IMR-90 (cell line): Measurements from ENCODE around the gene GPR157. TPM values are rescaled to one million over a fixed set of nuclear protein-coding genes. Genes with fewer than 3 reads are reported as not detected.

Experiments used
- ATAC-seq: fragments of 200-7000 bp; cut with Tn5 transposase; 2 replicates; pipeline ENCODE4 v1.9.1; 2020; ENCODE audit warnings: low read depth, mild to moderate bottlenecking, moderate library complexity
- BruUV-seq: library from RNA; stranded (reverse); fragments of 400-500 nt; replicated peaks from 2 replicates; lab custom pipeline; 2021; lab: Mats Ljungman, UMichigan
- CTCF ChIA-PET: fragments of 300-600 bp; formaldehyde crosslinking; extraction: SDS; loops from one replicate; lab custom pipeline; 2021; ENCODE audit warnings: antibody characterized with exemption; lab: Yijun Ruan, JAX
- POLR2A ChIA-PET: fragments of 300-600 bp; sonication (Branson Sonifier 250); formaldehyde crosslinking; loops from one replicate; lab custom pipeline; 2022; ENCODE audit warnings: antibody characterized with exemption; ENCODE audit not compliant: unreplicated experiment; lab: Charles Lee
- DNase-seq: peaks from one replicate; pipeline ENCODE4 v3.0.0; 2013
- H2AFZ ChIP-seq: replicated peaks from 2 replicates; pipeline ENCODE3; 2013; ENCODE audit warnings: low read length, mild to moderate bottlenecking; ENCODE audit not compliant: poor library complexity
- H2AK5ac ChIP-seq: 2 replicates; pipeline ENCODE4 v1.6.1; 2013; ENCODE audit warnings: low read depth, low read length, inconsistent platforms
- H2AK9ac ChIP-seq: replicated peaks from 2 replicates; pipeline ENCODE3; 2013; ENCODE audit warnings: mild to moderate bottlenecking, low read depth, low read length, moderate library complexity; ENCODE audit not compliant: poor library complexity
- H2BK120ac ChIP-seq: 2 replicates; pipeline ENCODE4 v1.6.1; 2013; ENCODE audit warnings: low read depth, low read length, inconsistent platforms
- H2BK15ac ChIP-seq: 3 replicates; pipeline ENCODE4 v1.6.1; 2013; ENCODE audit warnings: low read depth, low read length, inconsistent platforms
- H2BK20ac ChIP-seq: 2 replicates; pipeline ENCODE4 v1.6.1; 2013; ENCODE audit warnings: low read depth, mild to moderate bottlenecking, inconsistent platforms, low read length, moderate library complexity
- H2BK5ac ChIP-seq: 2 replicates; pipeline ENCODE4 v1.6.1; 2013; ENCODE audit warnings: mild to moderate bottlenecking, low read depth, low read length, inconsistent platforms; ENCODE audit not compliant: poor library complexity, severe bottlenecking
- H3K14ac ChIP-seq: replicated peaks from 2 replicates; pipeline ENCODE4 v1.6.1; 2013; ENCODE audit warnings: low read depth, low read length, inconsistent platforms
- H3K18ac ChIP-seq: 2 replicates; pipeline ENCODE4 v1.6.1; 2013; ENCODE audit warnings: low read depth, low read length, control low read depth
- H3K23ac ChIP-seq: 2 replicates; pipeline ENCODE4 v1.6.1; 2013; ENCODE audit warnings: low read depth, low read length, inconsistent platforms
- H3K27ac ChIP-seq: 2 replicates; pipeline ENCODE4 v1.5.1; 2013; ENCODE audit warnings: mild to moderate bottlenecking, control low read depth, low read length; ENCODE audit not compliant: insufficient read depth
- H3K27me3 ChIP-seq: 2 replicates; pipeline ENCODE4 v1.6.1; 2013; ENCODE audit warnings: low read length; ENCODE audit not compliant: control insufficient read depth, insufficient read depth
- H3K36me3 ChIP-seq: 2 replicates; pipeline ENCODE4 v1.6.1; 2013; ENCODE audit warnings: low read length, mixed read lengths; ENCODE audit not compliant: control insufficient read depth, insufficient read depth
- H3K4ac ChIP-seq: 2 replicates; pipeline ENCODE4 v1.6.1; 2013; ENCODE audit warnings: low read depth, low read length, inconsistent platforms
- H3K4me1 ChIP-seq: 2 replicates; pipeline ENCODE4 v1.6.1; 2013; ENCODE audit warnings: low read length, mixed read lengths; ENCODE audit not compliant: control insufficient read depth, insufficient read depth
- H3K4me2 ChIP-seq: 2 replicates; pipeline ENCODE4 v1.6.1; 2013; ENCODE audit warnings: low read depth, mild to moderate bottlenecking, control low read depth, low read length, moderate library complexity
- H3K4me3 ChIP-seq: 2 replicates; pipeline ENCODE4 v1.5.1; 2013; ENCODE audit warnings: low read depth, mild to moderate bottlenecking, control low read depth, low read length, moderate library complexity; ENCODE audit not compliant: insufficient read depth
- H3K56ac ChIP-seq: 2 replicates; pipeline ENCODE4 v1.6.1; 2013; ENCODE audit warnings: low read length, inconsistent platforms; ENCODE audit not compliant: insufficient read depth; ENCODE audit errors: extremely low read depth
- H3K79me1 ChIP-seq, 2 experiments: 2 replicates each; pipeline ENCODE4 v1.6.1; 2013; ENCODE audit warnings: low read length in 2 of 2, inconsistent platforms in 1 of 2, low read depth in 1 of 2
- H3K9ac ChIP-seq: 2 replicates; pipeline ENCODE4 v1.6.1; 2013; ENCODE audit warnings: low read depth, low read length, control low read depth
- H3K9me1 ChIP-seq: 2 replicates; pipeline ENCODE4 v1.6.1; 2013; ENCODE audit warnings: low read length, inconsistent platforms; ENCODE audit not compliant: insufficient read depth
- H3K9me3 ChIP-seq: 2 replicates; pipeline ENCODE4 v1.6.1; 2013; ENCODE audit warnings: low read length; ENCODE audit not compliant: control insufficient read depth, insufficient read depth
- H4K20me1 ChIP-seq: 2 replicates; pipeline ENCODE4 v1.6.1; 2013; ENCODE audit warnings: low read length, inconsistent platforms; ENCODE audit not compliant: insufficient read depth
- H4K5ac ChIP-seq: 2 replicates; pipeline ENCODE4 v1.6.1; 2013; ENCODE audit warnings: mild to moderate bottlenecking, low read depth, low read length, control low read depth
- H4K8ac ChIP-seq, 2 experiments: 2 replicates each; pipeline ENCODE4 v1.6.1; 2013; ENCODE audit warnings: low read depth in 2 of 2, low read length in 2 of 2, control low read depth in 1 of 2, inconsistent platforms in 1 of 2
- H4K91ac ChIP-seq: 2 replicates; pipeline ENCODE4 v1.6.1; 2013; ENCODE audit warnings: low read depth, low read length, inconsistent platforms; ENCODE audit not compliant: insufficient read depth
- ELK1 ChIP-seq: fragments of 150-350 bp; IDR thresholded peaks from 2 replicates; pipeline ENCODE4 v1.6.1; 2016; ENCODE audit warnings: low read depth, mild to moderate bottlenecking, low read length, moderate library complexity, borderline replicate concordance
- MAFK ChIP-seq: IDR thresholded peaks from 2 replicates; pipeline ENCODE4 v1.6.1; 2012; ENCODE audit warnings: low read depth, low read length, improper control_type of control experiment
- MXI1 ChIP-seq: IDR thresholded peaks from 2 replicates; pipeline ENCODE4 v1.6.1; 2012; ENCODE audit warnings: low read depth, mild to moderate bottlenecking, low read length, moderate library complexity, borderline replicate concordance
- NFE2L2 ChIP-seq: fragments of 150-350 bp; IDR thresholded peaks from 2 replicates; pipeline ENCODE4 v1.6.1; 2016; ENCODE audit warnings: low read depth, mild to moderate bottlenecking, low read length
- POLR2A ChIP-seq: IDR thresholded peaks from 2 replicates; pipeline ENCODE4 v1.6.1; 2012; ENCODE audit warnings: mild to moderate bottlenecking, low read depth, low read length
- RAD21 ChIP-seq: IDR thresholded peaks from 2 replicates; pipeline ENCODE4 v1.6.1; 2012; ENCODE audit warnings: low read length, improper control_type of control experiment
- RCOR1 ChIP-seq: IDR thresholded peaks from 2 replicates; pipeline ENCODE4 v1.6.1; 2012; ENCODE audit warnings: mild to moderate bottlenecking, low read length, improper control_type of control experiment; ENCODE audit not compliant: insufficient replicate concordance
- RFX5 ChIP-seq: IDR thresholded peaks from 2 replicates; pipeline ENCODE4 v1.8.0; 2012; ENCODE audit warnings: low read depth, mild to moderate bottlenecking, low read length, moderate library complexity
- SMC3 ChIP-seq: fragments of 150-350 bp; IDR thresholded peaks from 2 replicates; pipeline ENCODE4 v1.6.1; 2016; ENCODE audit warnings: low read depth, mild to moderate bottlenecking, antibody characterized with exemption, low read length, moderate library complexity
- WGBS, 2 experiments: methylation state at CpG; one replicate each; pipeline versions ENCODE4 v1.1.5 to v1.1.7; 2013; ENCODE audit warnings: missing lambda C conversion rate in 2 of 2; ENCODE audit not compliant: insufficient read length in 1 of 2; ENCODE audit errors: extremely low coverage in 2 of 2; 5-methylcytosine and 5-hydroxymethylcytosine counted together
- dilution Hi-C: fragments of 300-500 bp; cut with HindIII; formaldehyde crosslinking; loops from one replicate; pipeline ENCODE4 v1.14.3; 2018; ENCODE audit warnings: low sequenced_read_pairs; ENCODE audit not compliant: unreplicated experiment
- in situ Hi-C: fragments of 300-500 bp; cut with MboI; formaldehyde crosslinking; loops from 3 replicates; pipeline ENCODE4 v1.14.3; 2019; ENCODE audit warnings: low sequenced_read_pairs, inconsistent platforms, mixed read lengths
- intact Hi-C: fragments of 100-400 bp; cut with micrococcal nuclease; formaldehyde crosslinking; loops from 2 replicates; pipeline ENCODE4 v1.10.0; 2022
- polyA plus RNA-seq, 3 experiments: library from polyadenylated mRNA; depleted of rRNA; stranded (reverse); fragments of >200 nt; gene quantifications; 2 replicates each; pipeline ENCODE4 v1.2.3, GENCODE V29; 2012; ENCODE audit warnings: low replicate concordance in 1 of 3
- total RNA-seq: library from RNA; depleted of rRNA; stranded (reverse); fragments of >200 nt; gene quantifications from 2 replicates; pipeline ENCODE4 v1.2.3, GENCODE V29; 2012

GPR157 gene
- total and polyA plus RNA-seq, 2 of the 4 experiments (the other 2 are of a cell fraction), result 1.8 to 2.7 TPM

GRCh38 chr1:9110669-9111356 is 18.1 kb downstream of the GPR157 start (continued):
- no peak for TF ChIP-seq ELK1
- no peak for TF ChIP-seq MXI1

GRCh38 chr1:9108056-9108665 is 20.7 kb downstream of the GPR157 start:
- Histone ChIP-seq H3K18ac (no peak overlapping the region), H4K5ac (no peak overlapping the region), H2AFZ (no peak overlapping the region), H2BK120ac (no peak overlapping the region), H3K36me3 (peaks cover 5% of the 10 kb centered on the region), H4K91ac (no peak overlapping the region), H3K27me3 (no peaks in the 10 kb centered on the region), H2BK5ac (no peak overlapping the region), H3K9ac (no peak overlapping the region), H3K9me3 (no peaks in the 10 kb centered on the region), H3K56ac (no peak overlapping the region), H3K79me1 (no peaks in the 10 kb centered on the region; a peak in 2 of 4 replicates), H3K4ac (no peak overlapping the region), H3K27ac (no peak overlapping the region), H2AK9ac (no peak overlapping the region), H3K23ac (no peak overlapping the region), H4K20me1 (no peaks in the 10 kb centered on the region; the same call in 1 of the 2 replicates), H2AK5ac (no peak overlapping the region), H3K14ac (no peak overlapping the region), H2BK15ac (no peak overlapping the region), H3K4me2 (no peak overlapping the region), H3K4me1 (peaks cover 2% of the 10 kb centered on the region; the same call in 1 of the 2 replicates), H3K4me3 (no peak overlapping the region), H4K8ac (no peak overlapping the region), H2BK20ac (no peak overlapping the region), H3K9me1 (no peaks in the 10 kb centered on the region)
- ChIA-PET CTCF (interaction anchor here (0.6 kb wide), 1 partner anchor 89 kb away, joined by 4 read pairs; no protein-coding TSS in a partner anchor), POLR2A (no interaction called here)
- intact Hi-C loops, result no loop called here
- no TSS peak for BruUV-seq
- in situ Hi-C loops, result no loop called here
- dilution Hi-C loops, result no loop called here
- no peak for ATAC-seq
- no peak for DNase-seq
- 100% methylated on average over 1 of the region's 12 CpGs; no CpG with 5 or more reads in 1 of the 2 experiments for WGBS, 2 experiments
- TF ChIP-seq SMC3 (no peak), MAFK (no peak), NFE2L2 (no peak), POLR2A (no peak), RAD21 (no peak), RFX5 (no peak), RCOR1 (no peak)
